ENCODE measurements around the gene TUG1.

The TUG1 gene

GRCh38 chr22:31019191-31019930 is 50.3 kb downstream of the TUG1 start:
- no peak for DNase-seq

- no peak for DNase-seq
These were observed 51.3 kb downstream of the TUG1 start for GRCh38 chr22:31020334-31020733.

- no peak for DNase-seq
These were observed 53.5 kb downstream of the TUG1 start for GRCh38 chr22:31022516-31022915.
